Duodenal mucosa (tissue), 2 donors: Measurements from ENCODE around the gene MMS22L.

Experiments used
- H3K27ac ChIP-seq: one replicate; pipeline ENCODE4 v1.7.0; 2013; ENCODE audit warnings: low read depth, low read length
- H3K27me3 ChIP-seq, 2 donors: one replicate each; pipeline ENCODE4 v1.7.0; 2013; ENCODE audit warnings: low read length in 2 of 2, control low read depth in 1 of 2; ENCODE audit not compliant: insufficient read depth in 2 of 2, control insufficient read depth in 1 of 2
- H3K36me3 ChIP-seq, 2 donors: one replicate each; pipeline ENCODE4 v1.7.0; 2013; ENCODE audit warnings: low read length in 2 of 2, control low read depth in 1 of 2; ENCODE audit not compliant: insufficient read depth in 2 of 2, control insufficient read depth in 1 of 2
- H3K4me1 ChIP-seq, 2 donors: one replicate each; pipeline ENCODE4 v1.7.0; 2013; ENCODE audit warnings: low read length in 2 of 2, control low read depth in 1 of 2; ENCODE audit not compliant: insufficient read depth in 2 of 2, control insufficient read depth in 1 of 2
- H3K4me3 ChIP-seq, 2 donors: one replicate each; pipeline ENCODE4 v1.7.0; 2013; ENCODE audit warnings: low read length in 2 of 2, low read depth in 1 of 2
- H3K9ac ChIP-seq, 2 donors: one replicate each; pipeline ENCODE4 v1.7.0; 2013; ENCODE audit warnings: low read length in 2 of 2, low read depth in 1 of 2
- H3K9me3 ChIP-seq, 2 donors: one replicate each; pipeline ENCODE4 v1.7.0; 2013; ENCODE audit warnings: low read length in 2 of 2, control low read depth in 1 of 2; ENCODE audit not compliant: control insufficient read depth in 1 of 2

MMS22L gene

GRCh38 chr6:97129106-97129505, 153.9 kb downstream of the MMS22L start:
- H3K27ac ChIP-seq, result no peak overlapping the region
- H3K9me3 ChIP-seq, result no peaks in the 10 kb centered on the region
- no peaks in the 10 kb centered on the region for H3K4me1 ChIP-seq
- no peak overlapping the region for H3K9ac ChIP-seq
- H3K4me3 ChIP-seq, result no peak overlapping the region
- H3K27me3 ChIP-seq, result no peaks in the 10 kb centered on the region
- no peaks in the 10 kb centered on the region for H3K36me3 ChIP-seq

GRCh38 chr6:97128507-97128906, 154.5 kb downstream of the MMS22L start:
- Histone ChIP-seq H3K36me3 (no peaks in the 10 kb centered on the region), H3K9ac (no peak overlapping the region), H3K4me3 (no peak overlapping the region), H3K4me1 (no peaks in the 10 kb centered on the region), H3K27ac (no peak overlapping the region), H3K27me3 (no peaks in the 10 kb centered on the region), H3K9me3 (no peaks in the 10 kb centered on the region)

- H3K27ac ChIP-seq, result no peak overlapping the region
- no peak overlapping the region for H3K9ac ChIP-seq
- H3K9me3 ChIP-seq, result no peaks in the 10 kb centered on the region
- no peaks in the 10 kb centered on the region for H3K4me1 ChIP-seq
- H3K27me3 ChIP-seq, result no peaks in the 10 kb centered on the region
- H3K4me3 ChIP-seq, result no peak overlapping the region
- H3K36me3 ChIP-seq, result no peaks in the 10 kb centered on the region
Measured at GRCh38 chr6:97123652-97124051, 159.4 kb downstream of the MMS22L start.

GRCh38 chr6:97123112-97123511, 159.9 kb downstream of the MMS22L start:
- no peaks in the 10 kb centered on the region for H3K4me1 ChIP-seq
- no peaks in the 10 kb centered on the region for H3K9me3 ChIP-seq
- H3K27ac ChIP-seq, result no peak overlapping the region
- H3K9ac ChIP-seq, result no peak overlapping the region
- no peak overlapping the region for H3K4me3 ChIP-seq
- H3K27me3 ChIP-seq, result no peaks in the 10 kb centered on the region
- no peaks in the 10 kb centered on the region for H3K36me3 ChIP-seq

- no peak overlapping the region for H3K27ac ChIP-seq
- H3K4me3 ChIP-seq, result no peak overlapping the region
- no peaks in the 10 kb centered on the region for H3K4me1 ChIP-seq
- no peaks in the 10 kb centered on the region for H3K36me3 ChIP-seq
- H3K27me3 ChIP-seq, result no peaks in the 10 kb centered on the region
- H3K9me3 ChIP-seq, result no peaks in the 10 kb centered on the region
- H3K9ac ChIP-seq, result no peak overlapping the region
Measured at GRCh38 chr6:97120511-97120910, 162.5 kb downstream of the MMS22L start.

GRCh38 chr6:97114645-97115044, 168.4 kb downstream of the MMS22L start:
- Histone ChIP-seq H3K36me3 (no peaks in the 10 kb centered on the region), H3K4me1 (no peaks in the 10 kb centered on the region), H3K9ac (no peak overlapping the region), H3K4me3 (no peak overlapping the region), H3K27me3 (no peaks in the 10 kb centered on the region), H3K9me3 (no peaks in the 10 kb centered on the region), H3K27ac (no peak overlapping the region)

GRCh38 chr6:97113170-97113569, 169.8 kb downstream of the MMS22L start:
- no peaks in the 10 kb centered on the region for H3K9me3 ChIP-seq

GRCh38 chr6:97111243-97111642, 171.8 kb downstream of the MMS22L start:
- Histone ChIP-seq H3K4me1 (no peaks in the 10 kb centered on the region), H3K27me3 (no peaks in the 10 kb centered on the region), H3K9ac (no peak overlapping the region), H3K4me3 (no peak overlapping the region), H3K9me3 (no peaks in the 10 kb centered on the region), H3K36me3 (no peaks in the 10 kb centered on the region), H3K27ac (no peak overlapping the region)

More at GRCh38 chr6:97113170-97113569, 169.8 kb downstream of the MMS22L start:
- no peaks in the 10 kb centered on the region for H3K4me1 ChIP-seq
- no peaks in the 10 kb centered on the region for H3K36me3 ChIP-seq
- no peaks in the 10 kb centered on the region for H3K27me3 ChIP-seq
- no peak overlapping the region for H3K4me3 ChIP-seq
- no peak overlapping the region for H3K9ac ChIP-seq
- no peak overlapping the region for H3K27ac ChIP-seq

GRCh38 chr6:97110626-97111025, 172.4 kb downstream of the MMS22L start:
- Histone ChIP-seq H3K9ac (no peak overlapping the region), H3K4me3 (no peak overlapping the region), H3K27me3 (no peaks in the 10 kb centered on the region), H3K9me3 (no peaks in the 10 kb centered on the region), H3K4me1 (no peaks in the 10 kb centered on the region), H3K36me3 (no peaks in the 10 kb centered on the region), H3K27ac (no peak overlapping the region)

GRCh38 chr6:97110149-97110548, 172.9 kb downstream of the MMS22L start:
- Histone ChIP-seq H3K4me3 (no peak overlapping the region), H3K9ac (no peak overlapping the region), H3K4me1 (no peaks in the 10 kb centered on the region), H3K27ac (no peak overlapping the region), H3K36me3 (no peaks in the 10 kb centered on the region), H3K27me3 (no peaks in the 10 kb centered on the region), H3K9me3 (no peaks in the 10 kb centered on the region)

GRCh38 chr6:97109444-97109843, 173.6 kb downstream of the MMS22L start:
- H3K9me3 ChIP-seq, result no peaks in the 10 kb centered on the region
- H3K4me1 ChIP-seq, result no peaks in the 10 kb centered on the region
- no peaks in the 10 kb centered on the region for H3K27me3 ChIP-seq
- no peak overlapping the region for H3K9ac ChIP-seq
- no peak overlapping the region for H3K27ac ChIP-seq
- no peaks in the 10 kb centered on the region for H3K36me3 ChIP-seq
- no peak overlapping the region for H3K4me3 ChIP-seq
